Endothelial cell of umbilical vein (primary cell): ENCODE results near the gene MDFIC. TPM values are rescaled to one million over a fixed set of nuclear protein-coding genes. Genes with fewer than 3 reads are reported as not detected.

Experiments
- BruUV-seq: library from RNA; stranded (reverse); fragments of 400-500 nt; replicated peaks from 2 replicates; lab custom pipeline; 2021; lab: Mats Ljungman, UMichigan
- CTCF ChIA-PET: fragments of 300-600, 350-600 bp; sonication (Branson Sonifier 250); formaldehyde crosslinking; loops from one replicate; lab custom pipeline; 2021; ENCODE audit warnings: antibody characterized with exemption, inconsistent platforms; lab: Charles Lee
- POLR2A ChIA-PET: fragments of 300-600, 350-600 bp; sonication (Branson Sonifier 250); formaldehyde crosslinking; loops from one replicate; lab custom pipeline; 2021; ENCODE audit warnings: antibody characterized with exemption, inconsistent platforms; lab: Charles Lee
- DNase-seq: peaks from one replicate; pipeline ENCODE4 v3.0.0-alpha.2; 2011; ENCODE audit warnings: low read depth, low spot score
- FAIRE-seq: peaks from 2 replicates; lab custom pipeline; 2011; peaks lifted over from hg19 to GRCh38; lab: Jason Lieb, UNC
- H2AFZ ChIP-seq: 2 replicates; pipeline ENCODE4 v1.6.0; 2012; ENCODE audit warnings: low read depth, low read length, control low read depth, inconsistent platforms
- H3K27ac ChIP-seq: 2 replicates; pipeline ENCODE4 v1.5.1; 2011; ENCODE audit warnings: low read depth, mild to moderate bottlenecking, control low read depth, low read length, moderate library complexity; ENCODE audit not compliant: insufficient read depth
- H3K27me3 ChIP-seq, 2 experiments: 2 replicates each; pipeline versions ENCODE4 v1.6.0 to v1.6.1; 2011; ENCODE audit warnings: low read length in 2 of 2, mixed read lengths in 1 of 2; ENCODE audit not compliant: control insufficient read depth in 2 of 2, insufficient read depth in 2 of 2
- H3K36me3 ChIP-seq, 2 experiments: 2 replicates in 1 of 2; 3 replicates in 1 of 2; pipeline ENCODE4 v1.5.1; 2011; ENCODE audit warnings: low read length in 2 of 2, mild to moderate bottlenecking in 1 of 2, moderate library complexity in 1 of 2; ENCODE audit not compliant: control insufficient read depth in 2 of 2, insufficient read depth in 2 of 2; ENCODE audit errors: extremely low read depth in 1 of 2
- H3K4me1 ChIP-seq: 3 replicates; pipeline ENCODE4 v1.5.1; 2011; ENCODE audit warnings: mild to moderate bottlenecking, low read length; ENCODE audit not compliant: control insufficient read depth, insufficient read depth; ENCODE audit errors: extremely low read depth
- H3K4me2 ChIP-seq: 2 replicates; pipeline ENCODE4 v1.6.1; 2011; ENCODE audit warnings: low read length, control low read depth, mixed read lengths; ENCODE audit not compliant: insufficient read depth
- H3K4me3 ChIP-seq, 3 experiments: fragments of 200-600 bp in 1 of 3; sonication (generic), shearing (Covaris generic) in 1 of 3; replicated peaks in 1 of 3; 2 replicates each; pipeline ENCODE4 v1.5.1; 2011 to 2016; ENCODE audit warnings: control low read depth in 3 of 3, low read length in 3 of 3, mild to moderate bottlenecking in 2 of 3, inconsistent platforms in 1 of 3, low read depth in 1 of 3, moderate library complexity in 1 of 3; ENCODE audit not compliant: insufficient read depth in 1 of 3
- H3K79me2 ChIP-seq: 2 replicates; pipeline ENCODE4 v1.6.0; 2012; ENCODE audit warnings: low read length, inconsistent platforms; ENCODE audit not compliant: control insufficient read depth, insufficient read depth
- H3K9ac ChIP-seq: replicated peaks from 2 replicates; pipeline ENCODE3; 2011; ENCODE audit warnings: low read length, control low read depth; ENCODE audit not compliant: insufficient read depth; ENCODE audit errors: extremely low read depth
- H3K9me1 ChIP-seq: replicated peaks from 3 replicates; pipeline ENCODE4 v1.6.0; 2011; ENCODE audit warnings: mild to moderate bottlenecking, low read length; ENCODE audit not compliant: control insufficient read depth, insufficient read depth; ENCODE audit errors: extremely low read depth
- H3K9me3 ChIP-seq: replicated peaks from 2 replicates; pipeline ENCODE4 v1.5.1; 2012; ENCODE audit warnings: low read length, inconsistent platforms; ENCODE audit not compliant: control insufficient read depth, insufficient read depth
- H4K20me1 ChIP-seq: replicated peaks from 2 replicates; pipeline ENCODE3; 2011; ENCODE audit warnings: mild to moderate bottlenecking, low read length; ENCODE audit not compliant: control insufficient read depth, insufficient read depth; ENCODE audit errors: extremely low read depth
- CTCF ChIP-seq, 2 donors: IDR thresholded peaks; 1 replicate in 1 of 2; 2 replicates in 1 of 2; pipeline ENCODE4 v1.5.1; 2011; ENCODE audit warnings: low read length in 2 of 2, mild to moderate bottlenecking in 2 of 2, moderate library complexity in 2 of 2, control low read depth in 1 of 2, inconsistent platforms in 1 of 2, low read depth in 1 of 2; ENCODE audit not compliant: insufficient read depth in 1 of 2; ENCODE audit errors: extremely low read depth in 1 of 2
- EZH2 ChIP-seq: IDR thresholded peaks from 2 replicates; pipeline ENCODE4 v1.6.1; 2012; ENCODE audit warnings: borderline replicate concordance, low read depth, mild to moderate bottlenecking, moderate library complexity, low read length, inconsistent platforms; ENCODE audit not compliant: severe bottlenecking
- FOS ChIP-seq: IDR thresholded peaks from 2 replicates; pipeline ENCODE4 v1.6.1; 2011; ENCODE audit warnings: mild to moderate bottlenecking, low read length, moderate library complexity, borderline replicate concordance; ENCODE audit not compliant: insufficient read depth
- GATA2 ChIP-seq: IDR thresholded peaks from 2 replicates; pipeline ENCODE4 v1.7.0; 2011; ENCODE audit warnings: low read depth, mild to moderate bottlenecking, moderate library complexity, mixed read lengths, low read length; ENCODE audit not compliant: insufficient read length, insufficient read depth
- JUN ChIP-seq: IDR thresholded peaks from 2 replicates; pipeline ENCODE4 v1.6.1; 2011; ENCODE audit warnings: borderline replicate concordance, low read depth; ENCODE audit not compliant: insufficient read length, insufficient read depth
- MYC ChIP-seq: IDR thresholded peaks from one replicate; pipeline ENCODE4 v1.6.1; 2011; ENCODE audit warnings: mild to moderate bottlenecking, low read depth, low read length
- POLR2A ChIP-seq: IDR thresholded peaks from 2 replicates; pipeline ENCODE4 v1.6.1; 2012; ENCODE audit warnings: low read depth, mild to moderate bottlenecking, control low read depth, low read length
- POLR2AphosphoS5 ChIP-seq: IDR thresholded peaks from 2 replicates; pipeline ENCODE4 v1.6.1; 2012; ENCODE audit warnings: low read depth, mild to moderate bottlenecking, control low read depth, low read length, moderate library complexity; ENCODE audit not compliant: insufficient read depth
- dilution Hi-C: fragments of 300-500 bp; cut with MboI; formaldehyde crosslinking; loops from one replicate; pipeline ENCODE4 v1.15.0; 2019; ENCODE audit warnings: low sequenced_read_pairs; ENCODE audit not compliant: extremely low pct_ligation_motif_present
- intact Hi-C: fragments of 100-400 bp; cut with micrococcal nuclease; formaldehyde crosslinking; loops from one replicate; pipeline ENCODE4 v1.10.0; 2022
- polyA plus RNA-seq, 4 experiments: library from polyadenylated mRNA; depleted of rRNA in 3 of 4; stranded (reverse) in 3 of 4; unstranded in 1 of 4; fragments of >200 nt; gene quantifications; 2 replicates each; pipeline versions ENCODE4 v1.2.1 to v1.2.3, GENCODE V29; 2011 to 2012; ENCODE audit warnings: missing spikeins in 1 of 4
- total RNA-seq: library from RNA; stranded (reverse); gene quantifications from 2 replicates; pipeline ENCODE4 v1.2.3, GENCODE V29; 2021

Gene MDFIC
- total and polyA plus RNA-seq, 2 donors (not counting 3 experiments of a cell fraction or from before 2014, with no cell fraction given), result 6.5 to 14.2 TPM

- peak; percentile 96 for TF ChIP-seq FOS
- TF ChIP-seq POLR2AphosphoS5, result peak; percentile 41
- TF ChIP-seq EZH2, result no peak
- peak; percentile 16 for TF ChIP-seq GATA2
- peak; percentile 97 for TF ChIP-seq JUN
- no peak for TF ChIP-seq CTCF (IDR thresholded peaks at IDR 0.05; ENCODE audit: extremely low read depth in 1 of 2, insufficient read depth in 1 of 2, low read depth in 1 of 2, low read length in 2 of 2)
- TF ChIP-seq MYC, result no peak
- TF ChIP-seq POLR2A, result no peak
- intact Hi-C loops (no loop called here), dilution Hi-C loops (no loop called here)
- Histone ChIP-seq H3K9me1 (no peaks in the 10 kb centered on the region), H3K9me3 (no peaks in the 10 kb centered on the region), H3K27me3 (no peaks in the 10 kb centered on the region), H3K4me2 (peak overlapping the region; percentile 16), H3K27ac (no peak overlapping the region), H3K9ac (no peak overlapping the region), H3K4me3 (no peak overlapping the region), H4K20me1 (no peaks in the 10 kb centered on the region), H3K36me3 (no peaks in the 10 kb centered on the region), H2AFZ (no peak overlapping the region), H3K4me1 (peaks cover 3% of the 10 kb centered on the region), H3K79me2 (no peaks in the 10 kb centered on the region)
- peak; percentile 91 for FAIRE-seq
- peak; percentile 64 for DNase-seq
- ChIA-PET POLR2A (no interaction called here), CTCF (interaction anchor here (0.7 to 1.6 kb wide), 4 partner anchors 10 to 24 kb away, joined by 3 to 6 read pairs (median 6); no protein-coding TSS in a partner anchor)
- no TSS peak for BruUV-seq
Observed at GRCh38 chr7:114889646-114890285, 32.1 kb upstream of the MDFIC start.
